RWPE2 (cell line): Measurements from ENCODE around the gene CCDC70.

Experiments
- ATAC-seq: fragments of 200-7000 bp; cut with Tn5 transposase; 3 replicates; pipeline ENCODE4 v1.9.1; 2021; ENCODE audit warnings: low read depth
- DNase-seq: peaks from one replicate; pipeline ENCODE4 v3.0.0-alpha.2; 2020; ENCODE audit warnings: low spot score
- H3K27ac ChIP-seq: fragments of 450-650 bp; 2 replicates; pipeline ENCODE4 v1.5.1; 2017; ENCODE audit warnings: mild to moderate bottlenecking; ENCODE audit not compliant: poor library complexity, severe bottlenecking
- H3K27me3 ChIP-seq: fragments of 250-450 bp; sonication (Bioruptor Pico); 2 replicates; pipeline ENCODE4 v1.5.1; 2021; ENCODE audit warnings: mild to moderate bottlenecking, moderate library complexity; ENCODE audit not compliant: insufficient read depth, poor library complexity, severe bottlenecking
- H3K36me3 ChIP-seq: fragments of 250-450 bp; sonication (Bioruptor Pico); 2 replicates; pipeline ENCODE4 v1.5.1; 2020; ENCODE audit warnings: low read depth, mild to moderate bottlenecking, moderate library complexity
- H3K4me1 ChIP-seq: fragments of 250-450 bp; sonication (Bioruptor Pico); 2 replicates; pipeline ENCODE4 v1.5.1; 2021; ENCODE audit warnings: mild to moderate bottlenecking, moderate library complexity; ENCODE audit not compliant: insufficient read depth, poor library complexity, severe bottlenecking
- H3K4me3 ChIP-seq: fragments of 250-450 bp; sonication (Bioruptor Pico); 2 replicates; pipeline ENCODE4 v1.5.1; 2021; ENCODE audit warnings: mild to moderate bottlenecking, moderate library complexity; ENCODE audit not compliant: severe bottlenecking
- H3K9me3 ChIP-seq: fragments of 250-450 bp; sonication (Bioruptor Pico); 2 replicates; pipeline ENCODE4 v1.5.1; 2021; ENCODE audit warnings: mild to moderate bottlenecking, moderate library complexity; ENCODE audit not compliant: severe bottlenecking
- TF ChIP-seq, protein P1 (sequence below): fragments of 450-650 bp; IDR thresholded peaks from one replicate; pipeline ENCODE4 v1.5.1; 2017; ENCODE audit warnings: mild to moderate bottlenecking, moderate library complexity; ENCODE audit not compliant: poor library complexity, severe bottlenecking

CCDC70 gene

DNA sequence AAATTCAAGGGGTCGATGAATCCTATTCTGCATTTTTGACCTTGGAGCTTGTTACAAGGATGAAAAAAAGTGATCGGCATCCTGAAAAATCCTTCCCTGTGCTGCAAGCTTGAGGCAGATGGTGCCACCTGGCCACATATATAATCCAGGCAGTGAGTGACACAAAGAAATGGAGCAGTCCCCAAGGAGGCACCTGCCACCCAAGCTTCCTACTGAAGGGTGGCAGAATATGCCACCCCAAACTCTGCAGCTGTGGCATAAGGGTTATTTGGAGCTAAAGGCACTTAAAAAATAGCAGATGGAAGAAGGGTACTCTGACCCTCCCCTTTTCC is 32.2 kb upstream of the CCDC70 start:
- ATAC-seq (no peak), DNase-seq (no peak)
- no peaks in the 10 kb centered on the region for H3K9me3 ChIP-seq
- TF ChIP-seq, protein P1, sequence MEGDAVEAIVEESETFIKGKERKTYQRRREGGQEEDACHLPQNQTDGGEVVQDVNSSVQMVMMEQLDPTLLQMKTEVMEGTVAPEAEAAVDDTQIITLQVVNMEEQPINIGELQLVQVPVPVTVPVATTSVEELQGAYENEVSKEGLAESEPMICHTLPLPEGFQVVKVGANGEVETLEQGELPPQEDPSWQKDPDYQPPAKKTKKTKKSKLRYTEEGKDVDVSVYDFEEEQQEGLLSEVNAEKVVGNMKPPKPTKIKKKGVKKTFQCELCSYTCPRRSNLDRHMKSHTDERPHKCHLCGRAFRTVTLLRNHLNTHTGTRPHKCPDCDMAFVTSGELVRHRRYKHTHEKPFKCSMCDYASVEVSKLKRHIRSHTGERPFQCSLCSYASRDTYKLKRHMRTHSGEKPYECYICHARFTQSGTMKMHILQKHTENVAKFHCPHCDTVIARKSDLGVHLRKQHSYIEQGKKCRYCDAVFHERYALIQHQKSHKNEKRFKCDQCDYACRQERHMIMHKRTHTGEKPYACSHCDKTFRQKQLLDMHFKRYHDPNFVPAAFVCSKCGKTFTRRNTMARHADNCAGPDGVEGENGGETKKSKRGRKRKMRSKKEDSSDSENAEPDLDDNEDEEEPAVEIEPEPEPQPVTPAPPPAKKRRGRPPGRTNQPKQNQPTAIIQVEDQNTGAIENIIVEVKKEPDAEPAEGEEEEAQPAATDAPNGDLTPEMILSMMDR, result no peak
- no peaks in the 10 kb centered on the region for H3K27me3 ChIP-seq
- H3K4me3 ChIP-seq, result no peak overlapping the region
- peaks cover 3% of the 10 kb centered on the region for H3K4me1 ChIP-seq
- no peak overlapping the region for H3K27ac ChIP-seq
- no peaks in the 10 kb centered on the region for H3K36me3 ChIP-seq

DNA sequence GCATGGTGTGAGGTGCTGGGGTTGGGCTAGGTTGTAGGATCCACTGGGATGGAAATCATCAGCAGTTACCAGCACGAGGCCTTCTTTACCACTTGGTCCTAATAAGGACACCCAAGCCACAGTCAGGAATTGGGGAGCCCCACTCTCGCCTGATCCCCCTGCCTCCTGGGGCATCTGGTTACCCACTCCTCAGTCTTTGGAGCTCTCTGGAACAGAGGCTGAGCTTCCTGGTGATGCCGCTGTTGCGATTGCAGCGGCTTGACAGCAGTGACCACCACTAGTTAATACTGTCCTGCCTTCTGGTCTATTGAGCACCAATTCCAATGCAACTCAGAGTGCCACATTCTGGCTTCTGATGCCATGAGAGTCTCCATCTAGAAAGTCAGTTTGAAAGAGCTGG is 30.2 kb upstream of the CCDC70 start:
- Histone ChIP-seq H3K4me3 (no peak overlapping the region), H3K9me3 (no peaks in the 10 kb centered on the region), H3K27me3 (no peaks in the 10 kb centered on the region), H3K27ac (no peak overlapping the region), H3K36me3 (no peaks in the 10 kb centered on the region), H3K4me1 (peaks cover 3% of the 10 kb centered on the region)
- ATAC-seq, result no peak
- DNase-seq, result no peak
- TF ChIP-seq, protein P1, result no peak

DNA sequence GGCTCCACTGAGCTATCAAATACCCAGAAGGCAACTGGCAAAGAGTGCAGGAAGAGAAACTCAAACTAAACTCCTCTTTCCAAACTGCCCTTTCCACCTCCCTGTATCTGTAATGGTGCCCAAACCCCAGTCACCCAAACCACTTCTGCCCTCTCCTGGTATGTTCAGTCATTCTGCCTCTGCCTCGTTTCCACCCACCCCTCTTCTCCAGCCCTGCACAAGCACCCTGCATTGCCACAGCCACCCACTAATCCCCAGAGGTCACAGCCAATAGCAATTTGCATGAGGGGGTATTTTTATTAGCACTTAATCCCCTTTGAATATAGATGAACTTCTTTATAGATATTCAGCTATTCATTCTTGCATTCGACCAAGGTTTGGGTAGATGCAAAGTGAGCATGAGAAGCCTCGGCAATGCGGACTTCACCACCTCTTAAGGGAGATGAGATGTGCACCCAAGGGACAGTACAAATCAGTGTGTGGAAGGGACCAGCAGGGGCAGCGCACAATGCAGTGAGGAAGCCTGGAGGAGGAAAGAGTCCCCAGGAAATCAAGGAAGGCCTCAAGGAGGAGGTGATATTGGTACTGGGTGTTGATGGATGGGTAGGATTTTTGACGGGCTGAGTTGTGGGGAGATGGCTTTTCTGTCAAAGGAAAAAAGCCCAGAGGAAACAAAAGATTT is 29.2 kb upstream of the CCDC70 start:
- TF ChIP-seq, protein P1, result peak; percentile 10
- ATAC-seq, result peak; percentile 60; the same call in 1 of the 3 replicates
- no peak overlapping the region for H3K4me3 ChIP-seq
- no peaks in the 10 kb centered on the region for H3K4me1 ChIP-seq
- DNase-seq, result no peak
- no peak overlapping the region for H3K27ac ChIP-seq
- no peaks in the 10 kb centered on the region for H3K27me3 ChIP-seq
- H3K9me3 ChIP-seq, result no peaks in the 10 kb centered on the region
- H3K36me3 ChIP-seq, result no peaks in the 10 kb centered on the region

DNA sequence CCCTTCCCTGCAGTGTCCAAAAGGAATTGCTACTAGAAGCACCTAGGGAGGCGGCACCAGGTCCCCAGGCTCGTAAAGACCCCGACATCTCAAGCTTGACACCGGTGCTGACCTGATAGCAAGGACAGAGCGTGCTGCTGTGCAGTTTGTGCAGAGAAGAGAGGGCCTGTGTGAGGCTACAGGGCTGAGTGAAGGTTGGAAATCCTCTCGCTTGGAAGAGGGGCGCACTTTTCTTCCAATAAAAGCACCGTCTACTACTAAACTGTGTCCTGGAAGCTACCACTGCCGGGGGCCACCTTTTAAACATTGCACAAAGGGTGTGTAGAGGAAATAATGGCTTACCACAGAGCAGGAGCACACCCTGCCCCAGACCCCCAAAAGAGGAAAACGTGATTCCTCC is 27.8 kb upstream of the CCDC70 start:
- H3K4me3 ChIP-seq, result no peak overlapping the region
- no peaks in the 10 kb centered on the region for H3K36me3 ChIP-seq
- H3K27me3 ChIP-seq, result no peaks in the 10 kb centered on the region
- ATAC-seq, result no peak
- H3K4me1 ChIP-seq, result no peaks in the 10 kb centered on the region
- no peak for DNase-seq
- TF ChIP-seq, protein P1, result no peak
- H3K27ac ChIP-seq, result no peak overlapping the region
- H3K9me3 ChIP-seq, result no peaks in the 10 kb centered on the region

DNA sequence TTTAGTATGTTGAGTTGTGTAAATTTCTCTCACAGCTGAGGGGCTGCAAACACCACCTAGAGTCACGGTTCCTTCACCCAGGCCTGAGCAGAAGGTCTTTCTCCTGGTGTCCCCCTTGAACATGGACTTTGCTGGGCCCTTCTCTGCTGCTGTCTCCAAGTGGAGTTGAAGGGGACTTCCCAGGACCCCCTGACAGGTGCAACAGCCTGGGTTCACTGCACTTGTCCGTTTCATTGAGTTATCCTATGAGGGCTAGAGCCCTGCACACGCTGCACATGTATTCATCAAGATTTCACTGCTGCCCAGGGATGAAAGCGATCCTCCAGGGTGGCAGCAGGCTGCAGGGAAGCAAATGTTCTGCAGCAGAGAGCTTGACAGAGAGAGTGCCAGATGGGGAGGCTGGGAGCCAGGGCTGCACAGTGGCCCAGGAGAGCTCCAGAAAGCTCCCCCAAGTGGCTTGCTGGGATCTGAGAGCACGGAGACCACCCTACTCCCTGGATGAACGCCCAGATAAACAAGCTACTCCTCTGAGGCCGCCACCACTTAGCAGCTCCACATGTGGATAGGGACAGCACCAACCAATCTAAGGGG is 27.1 kb upstream of the CCDC70 start:
- Histone ChIP-seq H3K9me3 (no peaks in the 10 kb centered on the region), H3K4me3 (no peak overlapping the region), H3K4me1 (no peaks in the 10 kb centered on the region), H3K27me3 (no peaks in the 10 kb centered on the region), H3K27ac (no peak overlapping the region), H3K36me3 (no peaks in the 10 kb centered on the region)
- DNase-seq (no peak), ATAC-seq (no peak)
- TF ChIP-seq, protein P1, result no peak
